ENCODE results near the gene CCM2L. TPM values are rescaled to one million over a fixed set of nuclear protein-coding genes. Genes with fewer than 3 reads are reported as not detected.
A peak's percentile ranks its signal among the peaks of the same experiment; 100 is the strongest.

CCM2L gene
- total and polyA plus RNA-seq, 2 of the 8 experiments (the other 6 are each of a cell fraction or from before 2014, with no cell fraction given): 5.5 to 15.8 TPM

DNA sequence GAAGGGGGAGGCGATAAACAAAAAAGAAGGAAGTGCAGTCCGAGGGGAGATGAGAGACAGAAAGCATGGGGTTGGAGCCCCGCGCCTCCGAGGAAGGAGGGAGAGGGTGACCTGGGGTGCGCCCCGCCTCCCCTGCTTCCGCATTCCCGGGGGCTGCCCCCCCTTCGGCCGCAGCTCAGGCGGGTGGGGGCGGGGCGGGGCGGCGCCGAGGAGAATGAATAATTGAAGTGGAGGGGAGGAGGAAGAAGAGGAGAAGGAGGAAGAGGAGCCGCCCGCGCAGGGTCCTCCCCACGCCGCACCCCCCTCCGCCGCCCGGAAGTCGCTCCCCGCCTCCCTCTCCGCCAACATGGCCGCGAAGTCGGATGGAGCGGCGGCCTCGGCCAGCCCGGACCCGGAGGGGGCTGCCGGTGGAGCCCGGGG, 42.4 kb upstream of the CCM2L start, which contains the start of gene XKR7 (continued):
- TF ChIP-seq CTBP2 (IDR thresholded peaks at IDR 0.05; ENCODE audit: borderline replicate concordance, insufficient read depth, insufficient read length, low read length): no peak
- TF ChIP-seq, protein P1, sequence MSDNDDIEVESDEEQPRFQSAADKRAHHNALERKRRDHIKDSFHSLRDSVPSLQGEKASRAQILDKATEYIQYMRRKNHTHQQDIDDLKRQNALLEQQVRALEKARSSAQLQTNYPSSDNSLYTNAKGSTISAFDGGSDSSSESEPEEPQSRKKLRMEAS (IDR thresholded peaks at IDR 0.05): 0 out of 2 replicates have a peak, but pooled peaks have one; percentile 30
- no peak for TF ChIP-seq POLR2AphosphoS5 (IDR thresholded peaks at IDR 0.05; ENCODE audit: low read depth, low read length)
- no peak for TF ChIP-seq JUN (IDR thresholded peaks at IDR 0.05; ENCODE audit: low read depth, low read length)
- TF ChIP-seq SP1 (IDR thresholded peaks at IDR 0.05; ENCODE audit: low read depth, low read length): no peak
- peak; percentile 59 for TF ChIP-seq EGR1 (IDR thresholded peaks at IDR 0.05; ENCODE audit: borderline replicate concordance, low read depth, low read length)
- TF ChIP-seq, protein P2, sequence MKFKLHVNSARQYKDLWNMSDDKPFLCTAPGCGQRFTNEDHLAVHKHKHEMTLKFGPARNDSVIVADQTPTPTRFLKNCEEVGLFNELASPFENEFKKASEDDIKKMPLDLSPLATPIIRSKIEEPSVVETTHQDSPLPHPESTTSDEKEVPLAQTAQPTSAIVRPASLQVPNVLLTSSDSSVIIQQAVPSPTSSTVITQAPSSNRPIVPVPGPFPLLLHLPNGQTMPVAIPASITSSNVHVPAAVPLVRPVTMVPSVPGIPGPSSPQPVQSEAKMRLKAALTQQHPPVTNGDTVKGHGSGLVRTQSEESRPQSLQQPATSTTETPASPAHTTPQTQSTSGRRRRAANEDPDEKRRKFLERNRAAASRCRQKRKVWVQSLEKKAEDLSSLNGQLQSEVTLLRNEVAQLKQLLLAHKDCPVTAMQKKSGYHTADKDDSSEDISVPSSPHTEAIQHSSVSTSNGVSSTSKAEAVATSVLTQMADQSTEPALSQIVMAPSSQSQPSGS (IDR thresholded peaks at IDR 0.05; ENCODE audit: low read length): no peak
- no peak for TF ChIP-seq RAD21 (IDR thresholded peaks at IDR 0.05 in 1 of 2, conservative IDR thresholded peaks at IDR 0.05 in 1 of 2; ENCODE audit: low read depth in 2 of 2, low read length in 2 of 2)
- TF ChIP-seq CHD2 (IDR thresholded peaks at IDR 0.05; ENCODE audit: low read length): no peak
- no peak for TF ChIP-seq GTF2F1 (IDR thresholded peaks at IDR 0.05; ENCODE audit: borderline replicate concordance, low read depth, low read length)
- TF ChIP-seq EZH2 (IDR thresholded peaks at IDR 0.05; ENCODE audit: low read depth, low read length, severe bottlenecking): no peak
- TF ChIP-seq, protein P3, sequence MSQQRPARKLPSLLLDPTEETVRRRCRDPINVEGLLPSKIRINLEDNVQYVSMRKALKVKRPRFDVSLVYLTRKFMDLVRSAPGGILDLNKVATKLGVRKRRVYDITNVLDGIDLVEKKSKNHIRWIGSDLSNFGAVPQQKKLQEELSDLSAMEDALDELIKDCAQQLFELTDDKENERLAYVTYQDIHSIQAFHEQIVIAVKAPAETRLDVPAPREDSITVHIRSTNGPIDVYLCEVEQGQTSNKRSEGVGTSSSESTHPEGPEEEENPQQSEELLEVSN (IDR thresholded peaks at IDR 0.05): no peak
- no peak for TF ChIP-seq RBBP5 (IDR thresholded peaks at IDR 0.05; ENCODE audit: borderline replicate concordance, low read depth, low read length)
- no peak for TF ChIP-seq CHD1 (IDR thresholded peaks at IDR 0.05; ENCODE audit: low read depth, low read length)
- no peak for TF ChIP-seq SRF (IDR thresholded peaks at IDR 0.05; ENCODE audit: low read depth, low read length)
- TF ChIP-seq BRCA1 (IDR thresholded peaks at IDR 0.05; ENCODE audit: low read depth, low read length): no peak
- no peak for TF ChIP-seq TBP (IDR thresholded peaks at IDR 0.05; ENCODE audit: low read depth, low read length)
- no peak for TF ChIP-seq CEBPB (IDR thresholded peaks at IDR 0.05; ENCODE audit: low read depth, low read length)
- no peak for TF ChIP-seq KDM4A (IDR thresholded peaks at IDR 0.05; ENCODE audit: low read depth, low read length, severe bottlenecking)
- 0 out of 2 replicates have a peak, but pooled peaks have one; percentile 10 for TF ChIP-seq CREB1 (IDR thresholded peaks at IDR 0.05)
- TF ChIP-seq SIRT6 (IDR thresholded peaks at IDR 0.05; ENCODE audit: low read length): no peak
- TF ChIP-seq, protein P4, sequence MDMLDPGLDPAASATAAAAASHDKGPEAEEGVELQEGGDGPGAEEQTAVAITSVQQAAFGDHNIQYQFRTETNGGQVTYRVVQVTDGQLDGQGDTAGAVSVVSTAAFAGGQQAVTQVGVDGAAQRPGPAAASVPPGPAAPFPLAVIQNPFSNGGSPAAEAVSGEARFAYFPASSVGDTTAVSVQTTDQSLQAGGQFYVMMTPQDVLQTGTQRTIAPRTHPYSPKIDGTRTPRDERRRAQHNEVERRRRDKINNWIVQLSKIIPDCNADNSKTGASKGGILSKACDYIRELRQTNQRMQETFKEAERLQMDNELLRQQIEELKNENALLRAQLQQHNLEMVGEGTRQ (IDR thresholded peaks at IDR 0.05; ENCODE audit: low read length): no peak
- no peak for TF ChIP-seq BCL11A (IDR thresholded peaks at IDR 0.05; ENCODE audit: low read depth in 2 of 2, low read length in 2 of 2)
